Neural cell (in vitro differentiated cells): Measurements from ENCODE around the gene MRPS5. TPM values are rescaled to one million over a fixed set of nuclear protein-coding genes. Genes with fewer than 3 reads are reported as not detected.

Experiments
- H2AFZ ChIP-seq: fragments of 200-600, 300-800 bp; sonication (generic), shearing (Covaris generic); 2 replicates; pipeline ENCODE4 v1.6.0; 2014; ENCODE audit warnings: low read depth, mild to moderate bottlenecking, antibody characterized with exemption, low read length, moderate library complexity
- H3F3A ChIP-seq: fragments of 200-600 bp; shearing (Covaris generic); 2 replicates; pipeline ENCODE4 v1.6.1; 2016; ENCODE audit warnings: mild to moderate bottlenecking, moderate library complexity, mixed read lengths, antibody characterized with exemption, low read length; ENCODE audit not compliant: insufficient read depth, poor library complexity, severe bottlenecking
- H3K27ac ChIP-seq: fragments of 200-600, 300-800 bp; sonication (generic), shearing (Covaris generic); 2 replicates; pipeline ENCODE4 v1.5.1; 2014; ENCODE audit warnings: mild to moderate bottlenecking, low read length, moderate library complexity
- H3K27me3 ChIP-seq: fragments of 300-800, 200-600 bp; sonication (generic), shearing (Covaris generic); 2 replicates; pipeline ENCODE4 v1.6.0; 2014; ENCODE audit warnings: mild to moderate bottlenecking, low read depth, low read length, moderate library complexity; ENCODE audit not compliant: insufficient read depth
- H3K36me3 ChIP-seq: fragments of 300-800, 200-600 bp; sonication (generic), shearing (Covaris generic); 2 replicates; pipeline ENCODE4 v1.5.1; 2014; ENCODE audit warnings: mild to moderate bottlenecking, antibody characterized with exemption, low read length, moderate library complexity; ENCODE audit not compliant: insufficient read depth
- H3K4me2 ChIP-seq: fragments of 300-800, 200-600 bp; sonication (generic), shearing (Covaris generic); 2 replicates; pipeline ENCODE4 v1.6.0; 2014; ENCODE audit warnings: mild to moderate bottlenecking, low read length
- H3K4me3 ChIP-seq: fragments of 300-800, 200-600 bp; sonication (generic), shearing (Covaris generic); 2 replicates; pipeline ENCODE4 v1.5.1; 2014; ENCODE audit warnings: mild to moderate bottlenecking, low read length, moderate library complexity
- H3K79me2 ChIP-seq: fragments of 200-600 bp; shearing (Covaris generic); replicated peaks from 2 replicates; pipeline ENCODE4 v1.6.0; 2014; ENCODE audit warnings: mild to moderate bottlenecking, low read length, moderate library complexity; ENCODE audit not compliant: insufficient read depth
- H3K9ac ChIP-seq: fragments of 300-800, 200-600 bp; sonication (generic), shearing (Covaris generic); 2 replicates; pipeline ENCODE4 v1.6.1; 2016; ENCODE audit warnings: mild to moderate bottlenecking, low read length, mixed read lengths
- H3K9me2 ChIP-seq: fragments of 200-600 bp; shearing (Covaris generic); 2 replicates; pipeline ENCODE4 v1.6.1; 2016; ENCODE audit warnings: mild to moderate bottlenecking, low read length, mixed read lengths; ENCODE audit not compliant: insufficient read depth
- H3K9me3 ChIP-seq: fragments of 200-600, 300-800 bp; sonication (generic), shearing (Covaris generic); 2 replicates; pipeline ENCODE4 v1.6.1; 2016; ENCODE audit warnings: mild to moderate bottlenecking, mixed run types, low read length, moderate library complexity, mixed read lengths
- H4K20me1 ChIP-seq: fragments of 200-600 bp; shearing (Covaris generic); 2 replicates; pipeline ENCODE4 v1.6.1; 2016; ENCODE audit warnings: mild to moderate bottlenecking, mixed run types; ENCODE audit not compliant: insufficient read depth
- EP300 ChIP-seq: fragments of 450-650 bp; conservative IDR thresholded peaks from 2 replicates; pipeline ENCODE4 v1.6.1; 2014; ENCODE audit warnings: antibody characterized with exemption, mild to moderate bottlenecking, moderate library complexity; ENCODE audit not compliant: poor library complexity, severe bottlenecking
- EZH2 ChIP-seq: fragments of 200-600, 300-800 bp; shearing (Covaris generic), sonication (generic); IDR thresholded peaks from 2 replicates; pipeline ENCODE4 v1.6.1; 2014; ENCODE audit warnings: antibody characterized with exemption, low read length, borderline replicate concordance, mild to moderate bottlenecking; ENCODE audit not compliant: insufficient read depth, poor library complexity, severe bottlenecking
- MXI1 ChIP-seq: fragments of 450-650 bp; conservative IDR thresholded peaks from 2 replicates; pipeline ENCODE4 v1.6.1; 2014; ENCODE audit warnings: antibody characterized with exemption, mild to moderate bottlenecking; ENCODE audit not compliant: poor library complexity, severe bottlenecking
- POLR2AphosphoS5 ChIP-seq: IDR thresholded peaks from 2 replicates; pipeline ENCODE4 v1.6.1; 2012
- RAD21 ChIP-seq: fragments of 450-650 bp; conservative IDR thresholded peaks from 2 replicates; pipeline ENCODE4 v1.6.1; 2014; ENCODE audit warnings: antibody characterized with exemption, mild to moderate bottlenecking, moderate library complexity
- SMC3 ChIP-seq: fragments of 450-650 bp; conservative IDR thresholded peaks from 2 replicates; pipeline ENCODE4 v1.6.1; 2014; ENCODE audit warnings: antibody characterized with exemption, mild to moderate bottlenecking, moderate library complexity; ENCODE audit not compliant: poor library complexity
- TAF1 ChIP-seq: IDR thresholded peaks from 2 replicates; pipeline ENCODE4 v1.6.1; 2012; ENCODE audit warnings: low read depth
- polyA plus RNA-seq: library from polyadenylated mRNA; depleted of rRNA; stranded (reverse); fragments of >200 nt; gene quantifications from 2 replicates; pipeline ENCODE4 v1.2.3, GENCODE V29; 2014
- TF ChIP-seq, protein P1 (sequence below): fragments of 450-650 bp; IDR thresholded peaks from 2 replicates; pipeline ENCODE4 v1.5.1; 2014; ENCODE audit warnings: antibody characterized with exemption, mild to moderate bottlenecking, moderate library complexity; ENCODE audit not compliant: poor library complexity, severe bottlenecking
- TF ChIP-seq, protein P2 (sequence below): IDR thresholded peaks from 2 replicates; pipeline ENCODE4 v1.6.1; 2012; ENCODE audit warnings: borderline replicate concordance

Gene MRPS5
- polyA plus RNA-seq, 1 donor from 2014 or later, result 167 TPM

DNA sequence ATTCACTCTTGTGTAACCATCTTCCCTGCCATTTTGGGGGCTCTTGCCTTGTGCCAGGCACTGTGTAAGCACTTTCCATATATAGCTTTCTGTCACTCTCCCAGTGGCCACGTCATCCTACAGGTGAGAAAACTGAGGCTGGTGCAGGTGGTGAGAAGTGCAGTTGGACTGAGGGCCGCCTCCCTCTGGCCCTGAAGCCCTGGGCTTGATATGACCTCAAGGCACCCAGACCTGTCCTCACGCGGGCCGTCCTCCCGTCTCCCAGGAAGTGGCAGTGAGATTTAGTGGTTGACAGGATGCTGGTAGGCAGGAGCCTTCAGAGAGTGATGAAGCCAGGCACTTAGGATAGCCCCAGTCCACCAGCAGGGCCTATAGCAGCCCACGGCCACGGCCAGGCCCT lies 65.6 kb downstream of the MRPS5 start:
- no peak overlapping the region for H2AFZ ChIP-seq
- peaks cover 14% of the 10 kb centered on the region for H3K9me3 ChIP-seq
- H3K9ac ChIP-seq, result no peak overlapping the region

DNA sequence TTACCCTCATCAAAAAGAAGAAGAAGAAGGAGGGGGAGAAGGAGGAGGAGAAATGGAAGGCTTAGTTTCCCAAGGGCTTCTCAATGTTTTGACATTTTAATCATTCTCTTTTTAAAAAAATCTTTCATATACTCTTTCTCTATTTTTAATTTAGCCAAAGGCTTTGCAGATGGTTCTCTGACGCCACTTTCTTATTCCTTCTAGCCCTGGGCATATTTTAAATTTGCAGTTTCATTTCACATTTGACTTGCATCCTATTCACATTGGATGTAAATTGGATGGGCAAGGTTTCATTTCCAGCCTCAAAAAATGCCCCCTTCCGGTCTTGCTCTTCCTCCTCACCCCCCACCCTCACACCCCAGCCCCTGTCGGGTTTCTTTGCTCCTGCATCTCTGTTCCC lies 66.3 kb downstream of the MRPS5 start:
- Histone ChIP-seq H3F3A (no peaks in the 10 kb centered on the region), H3K9ac (no peak overlapping the region), H3K27ac (no peak overlapping the region), H3K4me2 (no peak overlapping the region), H3K9me2 (no peaks in the 10 kb centered on the region), H2AFZ (no peak overlapping the region), H3K9me3 (peaks cover 16% of the 10 kb centered on the region), H3K27me3 (no peaks in the 10 kb centered on the region), H3K79me2 (no peaks in the 10 kb centered on the region), H3K36me3 (no peaks in the 10 kb centered on the region), H4K20me1 (no peaks in the 10 kb centered on the region), H3K4me3 (no peak overlapping the region)
- TF ChIP-seq TAF1, result no peak
- TF ChIP-seq POLR2AphosphoS5, result no peak
- no peak for TF ChIP-seq SMC3
- no peak for TF ChIP-seq EP300
- TF ChIP-seq, protein P1, sequence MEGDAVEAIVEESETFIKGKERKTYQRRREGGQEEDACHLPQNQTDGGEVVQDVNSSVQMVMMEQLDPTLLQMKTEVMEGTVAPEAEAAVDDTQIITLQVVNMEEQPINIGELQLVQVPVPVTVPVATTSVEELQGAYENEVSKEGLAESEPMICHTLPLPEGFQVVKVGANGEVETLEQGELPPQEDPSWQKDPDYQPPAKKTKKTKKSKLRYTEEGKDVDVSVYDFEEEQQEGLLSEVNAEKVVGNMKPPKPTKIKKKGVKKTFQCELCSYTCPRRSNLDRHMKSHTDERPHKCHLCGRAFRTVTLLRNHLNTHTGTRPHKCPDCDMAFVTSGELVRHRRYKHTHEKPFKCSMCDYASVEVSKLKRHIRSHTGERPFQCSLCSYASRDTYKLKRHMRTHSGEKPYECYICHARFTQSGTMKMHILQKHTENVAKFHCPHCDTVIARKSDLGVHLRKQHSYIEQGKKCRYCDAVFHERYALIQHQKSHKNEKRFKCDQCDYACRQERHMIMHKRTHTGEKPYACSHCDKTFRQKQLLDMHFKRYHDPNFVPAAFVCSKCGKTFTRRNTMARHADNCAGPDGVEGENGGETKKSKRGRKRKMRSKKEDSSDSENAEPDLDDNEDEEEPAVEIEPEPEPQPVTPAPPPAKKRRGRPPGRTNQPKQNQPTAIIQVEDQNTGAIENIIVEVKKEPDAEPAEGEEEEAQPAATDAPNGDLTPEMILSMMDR, result no peak
- TF ChIP-seq MXI1, result no peak
- TF ChIP-seq, protein P2, sequence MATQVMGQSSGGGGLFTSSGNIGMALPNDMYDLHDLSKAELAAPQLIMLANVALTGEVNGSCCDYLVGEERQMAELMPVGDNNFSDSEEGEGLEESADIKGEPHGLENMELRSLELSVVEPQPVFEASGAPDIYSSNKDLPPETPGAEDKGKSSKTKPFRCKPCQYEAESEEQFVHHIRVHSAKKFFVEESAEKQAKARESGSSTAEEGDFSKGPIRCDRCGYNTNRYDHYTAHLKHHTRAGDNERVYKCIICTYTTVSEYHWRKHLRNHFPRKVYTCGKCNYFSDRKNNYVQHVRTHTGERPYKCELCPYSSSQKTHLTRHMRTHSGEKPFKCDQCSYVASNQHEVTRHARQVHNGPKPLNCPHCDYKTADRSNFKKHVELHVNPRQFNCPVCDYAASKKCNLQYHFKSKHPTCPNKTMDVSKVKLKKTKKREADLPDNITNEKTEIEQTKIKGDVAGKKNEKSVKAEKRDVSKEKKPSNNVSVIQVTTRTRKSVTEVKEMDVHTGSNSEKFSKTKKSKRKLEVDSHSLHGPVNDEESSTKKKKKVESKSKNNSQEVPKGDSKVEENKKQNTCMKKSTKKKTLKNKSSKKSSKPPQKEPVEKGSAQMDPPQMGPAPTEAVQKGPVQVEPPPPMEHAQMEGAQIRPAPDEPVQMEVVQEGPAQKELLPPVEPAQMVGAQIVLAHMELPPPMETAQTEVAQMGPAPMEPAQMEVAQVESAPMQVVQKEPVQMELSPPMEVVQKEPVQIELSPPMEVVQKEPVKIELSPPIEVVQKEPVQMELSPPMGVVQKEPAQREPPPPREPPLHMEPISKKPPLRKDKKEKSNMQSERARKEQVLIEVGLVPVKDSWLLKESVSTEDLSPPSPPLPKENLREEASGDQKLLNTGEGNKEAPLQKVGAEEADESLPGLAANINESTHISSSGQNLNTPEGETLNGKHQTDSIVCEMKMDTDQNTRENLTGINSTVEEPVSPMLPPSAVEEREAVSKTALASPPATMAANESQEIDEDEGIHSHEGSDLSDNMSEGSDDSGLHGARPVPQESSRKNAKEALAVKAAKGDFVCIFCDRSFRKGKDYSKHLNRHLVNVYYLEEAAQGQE, result no peak
- no peak for TF ChIP-seq RAD21
- TF ChIP-seq EZH2, result no peak

More for the DNA sequence above, 65.6 kb downstream of the MRPS5 start:
- Histone ChIP-seq H3K79me2 (no peaks in the 10 kb centered on the region), H4K20me1 (no peaks in the 10 kb centered on the region), H3K27me3 (no peaks in the 10 kb centered on the region), H3K9me2 (no peaks in the 10 kb centered on the region), H3K36me3 (no peaks in the 10 kb centered on the region), H3K4me3 (no peak overlapping the region), H3K4me2 (no peak overlapping the region), H3F3A (no peaks in the 10 kb centered on the region), H3K27ac (no peak overlapping the region)
- no peak for TF ChIP-seq SMC3
- no peak for TF ChIP-seq POLR2AphosphoS5
- TF ChIP-seq EP300, result no peak
- TF ChIP-seq EZH2, result no peak
- no peak for TF ChIP-seq TAF1
- TF ChIP-seq MXI1, result no peak
- TF ChIP-seq, protein P1, result no peak
- TF ChIP-seq, protein P2, result no peak
